ENCODE results near the gene PTPRT. TPM values are rescaled to one million over a fixed set of nuclear protein-coding genes. Genes with fewer than 3 reads are reported as not detected.

The PTPRT gene
- total and polyA plus RNA-seq, 2 of the 13 experiments (the other 11 are each of a cell fraction or from before 2014, with no cell fraction given), result under 0.01 to 0.09 TPM

GRCh38 chr20:42775866-42776265, 413.8 kb downstream of the PTPRT start:
- ChIA-PET CTCF (ENCODE audit: low intra/inter-chr PET ratio, low total read pairs) (no interaction called here), POLR2A (no interaction called here)
- H3K4me2 ChIP-seq (ENCODE audit: low read depth, low read length), result no peak overlapping the region
- no peaks in the 10 kb centered on the region for H3K4me1 ChIP-seq (ENCODE audit: insufficient read depth, low read length)
- no peak for ATAC-seq
- H3K36me3 ChIP-seq (replicated peaks in 1 of 2; ENCODE audit: control insufficient read depth in 1 of 2, insufficient read depth in 2 of 2, low read length in 2 of 2), result no peaks in the 10 kb centered on the region
- in situ Hi-C loops (cut with HindIII; ENCODE audit: extremely low pct_ligation_motif_present, low pct_unique_long_range_greater_than_20kb), result no loop called here
- no peaks in the 10 kb centered on the region for H4K20me1 ChIP-seq (ENCODE audit: insufficient read depth, low read length)
- intact Hi-C loops (cut with micrococcal nuclease; ENCODE audit: unreplicated experiment), result no loop called here
- H3K27ac ChIP-seq (ENCODE audit: extremely low read length, insufficient read depth, low read length), result no peak overlapping the region
- H3K27me3 ChIP-seq (ENCODE audit: control insufficient read depth in 1 of 2, insufficient read depth in 2 of 2, low read length in 2 of 2), result no peaks in the 10 kb centered on the region
- DNase-seq (ENCODE audit: low spot score), result no peak
- H2AFZ ChIP-seq (ENCODE audit: low read length), result no peak overlapping the region
- no peak overlapping the region for H3K4me3 ChIP-seq (replicated peaks in 1 of 3; ENCODE audit: insufficient read depth in 1 of 3, low read depth in 2 of 3, low read length in 3 of 3)
- no peak for FAIRE-seq
- no peaks in the 10 kb centered on the region for H3K9me3 ChIP-seq (ENCODE audit: low read length)
- H3K9ac ChIP-seq (ENCODE audit: insufficient read depth, low read depth, low read length), result no peak overlapping the region
- WGBS (ENCODE audit: low lambda C conversion rate), result 36% methylated on average over 3 of the region's 3 CpGs
- H3K79me2 ChIP-seq (ENCODE audit: insufficient read depth, low read length), result no peaks in the 10 kb centered on the region
- BruUV-seq (replicated peaks), result no TSS peak
- no peak for TF ChIP-seq FOXO1 (CRISPR knock-in tag; IDR thresholded peaks at IDR 0.05)
- TF ChIP-seq, protein P1, sequence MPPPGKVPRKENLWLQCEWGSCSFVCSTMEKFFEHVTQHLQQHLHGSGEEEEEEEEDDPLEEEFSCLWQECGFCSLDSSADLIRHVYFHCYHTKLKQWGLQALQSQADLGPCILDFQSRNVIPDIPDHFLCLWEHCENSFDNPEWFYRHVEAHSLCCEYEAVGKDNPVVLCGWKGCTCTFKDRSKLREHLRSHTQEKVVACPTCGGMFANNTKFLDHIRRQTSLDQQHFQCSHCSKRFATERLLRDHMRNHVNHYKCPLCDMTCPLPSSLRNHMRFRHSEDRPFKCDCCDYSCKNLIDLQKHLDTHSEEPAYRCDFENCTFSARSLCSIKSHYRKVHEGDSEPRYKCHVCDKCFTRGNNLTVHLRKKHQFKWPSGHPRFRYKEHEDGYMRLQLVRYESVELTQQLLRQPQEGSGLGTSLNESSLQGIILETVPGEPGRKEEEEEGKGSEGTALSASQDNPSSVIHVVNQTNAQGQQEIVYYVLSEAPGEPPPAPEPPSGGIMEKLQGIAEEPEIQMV (CRISPR knock-in tag; IDR thresholded peaks at IDR 0.05; ENCODE audit: low read depth), result no peak
- TF ChIP-seq ZNF556 (CRISPR knock-in tag; IDR thresholded peaks at IDR 0.05; ENCODE audit: borderline replicate concordance), result no peak
- no peak for TF ChIP-seq MXD1 (CRISPR knock-in tag; IDR thresholded peaks at IDR 0.05)
- no peak for TF ChIP-seq GLI4 (CRISPR knock-in tag; IDR thresholded peaks at IDR 0.05; ENCODE audit: borderline replicate concordance)
- no peak for TF ChIP-seq ZNF496 (CRISPR knock-in tag; IDR thresholded peaks at IDR 0.05; ENCODE audit: insufficient replicate concordance)
- no peak for TF ChIP-seq ZNF660 (CRISPR knock-in tag; IDR thresholded peaks at IDR 0.05; ENCODE audit: borderline replicate concordance, low read depth)
- no peak for TF ChIP-seq HDAC6 (IDR thresholded peaks at IDR 0.05; ENCODE audit: low read depth, low read length)
- no peak for TF ChIP-seq NR0B2 (CRISPR knock-in tag; IDR thresholded peaks at IDR 0.05)
- no peak for TF ChIP-seq CREM (IDR thresholded peaks at IDR 0.05)
- TF ChIP-seq CREM (CRISPR knock-in tag; IDR thresholded peaks at IDR 0.05), result no peak
- TF ChIP-seq ZNF75D (CRISPR knock-in tag; IDR thresholded peaks at IDR 0.05; ENCODE audit: borderline replicate concordance), result no peak
- no peak for TF ChIP-seq SRY (CRISPR knock-in tag; IDR thresholded peaks at IDR 0.05)
- TF ChIP-seq ZNF33A (CRISPR knock-in tag; IDR thresholded peaks at IDR 0.05; ENCODE audit: borderline replicate concordance), result no peak
- no peak for TF ChIP-seq TP53 (CRISPR knock-in tag; conservative IDR thresholded peaks at IDR 0.05)
- TF ChIP-seq, protein P2, sequence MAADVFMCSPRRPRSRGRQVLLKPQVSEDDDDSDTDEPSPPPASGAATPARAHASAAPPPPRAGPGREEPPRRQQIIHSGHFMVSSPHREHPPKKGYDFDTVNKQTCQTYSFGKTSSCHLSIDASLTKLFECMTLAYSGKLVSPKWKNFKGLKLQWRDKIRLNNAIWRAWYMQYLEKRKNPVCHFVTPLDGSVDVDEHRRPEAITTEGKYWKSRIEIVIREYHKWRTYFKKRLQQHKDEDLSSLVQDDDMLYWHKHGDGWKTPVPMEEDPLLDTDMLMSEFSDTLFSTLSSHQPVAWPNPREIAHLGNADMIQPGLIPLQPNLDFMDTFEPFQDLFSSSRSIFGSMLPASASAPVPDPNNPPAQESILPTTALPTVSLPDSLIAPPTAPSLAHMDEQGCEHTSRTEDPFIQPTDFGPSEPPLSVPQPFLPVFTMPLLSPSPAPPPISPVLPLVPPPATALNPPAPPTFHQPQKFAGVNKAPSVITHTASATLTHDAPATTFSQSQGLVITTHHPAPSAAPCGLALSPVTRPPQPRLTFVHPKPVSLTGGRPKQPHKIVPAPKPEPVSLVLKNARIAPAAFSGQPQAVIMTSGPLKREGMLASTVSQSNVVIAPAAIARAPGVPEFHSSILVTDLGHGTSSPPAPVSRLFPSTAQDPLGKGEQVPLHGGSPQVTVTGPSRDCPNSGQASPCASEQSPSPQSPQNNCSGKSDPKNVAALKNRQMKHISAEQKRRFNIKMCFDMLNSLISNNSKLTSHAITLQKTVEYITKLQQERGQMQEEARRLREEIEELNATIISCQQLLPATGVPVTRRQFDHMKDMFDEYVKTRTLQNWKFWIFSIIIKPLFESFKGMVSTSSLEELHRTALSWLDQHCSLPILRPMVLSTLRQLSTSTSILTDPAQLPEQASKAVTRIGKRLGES (CRISPR knock-in tag; IDR thresholded peaks at IDR 0.05; ENCODE audit: borderline replicate concordance), result no peak
- TF ChIP-seq ZNF431 (CRISPR knock-in tag; IDR thresholded peaks at IDR 0.05; ENCODE audit: borderline replicate concordance, low read depth), result no peak
- TF ChIP-seq ZXDC (CRISPR knock-in tag; IDR thresholded peaks at IDR 0.05), result no peak
